ENCODE results near the gene KCNJ15. TPM values are rescaled to one million over a fixed set of nuclear protein-coding genes. Genes with fewer than 3 reads are reported as not detected.
A peak's percentile ranks its signal among the peaks of the same experiment; 100 is the strongest.

The KCNJ15 gene
- 10.0 and 10.1 TPM in 2 replicates for total RNA-seq

GRCh38 chr21:38256599-38257302 lies at the start of gene KCNJ15:
KCNJ15 (plus strand) TSS chr21:38256991; CDS start chr21:38299262, 42,271 bp downstream.
- H3K9me3 ChIP-seq (ENCODE audit: low read depth, low read length), result no peaks in the 10 kb centered on the region
- no peaks in the 10 kb centered on the region for H3K36me3 ChIP-seq (ENCODE audit: insufficient read depth, low read length)
- H3K27ac ChIP-seq (ENCODE audit: low read depth, low read length), result no peak within 1 kb of the TSS
- H3K79me2 ChIP-seq (ENCODE audit: insufficient read depth, low read length), result no peaks in the 10 kb centered on the region
- no peaks in the 10 kb centered on the region for H4K20me1 ChIP-seq (ENCODE audit: insufficient read depth, low read length)
- H3K4me1 ChIP-seq (ENCODE audit: insufficient read depth, low read length), result peaks cover 23% of the 10 kb centered on the region
- H3K4me2 ChIP-seq (ENCODE audit: insufficient read depth, low read length), result no peak within 1 kb of the TSS
- no peak for DNase-seq (ENCODE audit: insufficient read length, low spot score, missing footprints)
- no peak for TF ChIP-seq CTCF (IDR thresholded peaks at IDR 0.05; ENCODE audit: extremely low read depth, low read depth, low read length)
- no peak within 1 kb of the TSS for H2AFZ ChIP-seq (ENCODE audit: low read length)
- H3K27me3 ChIP-seq (ENCODE audit: insufficient read depth, low read length), result no peaks in the 10 kb centered on the region
- no peak within 1 kb of the TSS for H3K4me3 ChIP-seq (ENCODE audit: insufficient read depth, low read length)

GRCh38 chr21:38208118-38208517 lies 48.7 kb upstream of the KCNJ15 start:
- Histone ChIP-seq H3K4me2 (ENCODE audit: insufficient read depth, low read length) (no peak overlapping the region), H3K79me2 (ENCODE audit: insufficient read depth, low read length) (no peaks in the 10 kb centered on the region), H3K9me3 (ENCODE audit: low read depth, low read length) (no peaks in the 10 kb centered on the region), H3K27ac (ENCODE audit: low read depth, low read length) (no peak overlapping the region), H3K4me3 (ENCODE audit: insufficient read depth, low read length) (no peak overlapping the region), H3K27me3 (ENCODE audit: insufficient read depth, low read length) (peaks cover 12% of the 10 kb centered on the region), H4K20me1 (ENCODE audit: insufficient read depth, low read length) (no peaks in the 10 kb centered on the region), H3K4me1 (ENCODE audit: insufficient read depth, low read length) (no peaks in the 10 kb centered on the region), H3K36me3 (ENCODE audit: insufficient read depth, low read length) (no peaks in the 10 kb centered on the region), H2AFZ (ENCODE audit: low read length) (peak overlapping the region; percentile 36)
- peak; percentile 5 for DNase-seq (ENCODE audit: insufficient read length, low spot score, missing footprints)
- no peak for TF ChIP-seq CTCF (IDR thresholded peaks at IDR 0.05; ENCODE audit: extremely low read depth, low read depth, low read length)

DNA sequence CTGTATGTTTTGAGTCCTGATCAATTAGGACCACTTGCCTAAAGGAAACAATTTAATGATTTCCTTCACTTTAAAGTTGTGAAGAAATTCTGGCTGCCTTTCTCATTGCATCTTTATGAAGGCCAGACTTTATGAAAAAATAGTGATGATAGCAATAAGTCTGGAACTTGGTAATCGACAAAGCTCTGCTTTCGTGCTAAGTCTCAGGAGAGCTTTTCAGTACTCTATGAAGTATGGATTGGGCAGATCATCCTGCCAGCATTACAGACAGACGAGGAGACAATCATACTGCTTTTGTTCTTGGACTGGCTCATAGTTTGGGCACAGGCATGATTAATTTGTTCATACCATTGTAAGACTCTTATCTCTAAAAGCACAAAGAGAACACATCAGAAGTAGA lies 45.5 kb upstream of the KCNJ15 start:
- no peak for TF ChIP-seq CTCF (IDR thresholded peaks at IDR 0.05; ENCODE audit: extremely low read depth, low read depth, low read length)
- Histone ChIP-seq H3K4me2 (ENCODE audit: insufficient read depth, low read length) (no peak overlapping the region), H3K36me3 (ENCODE audit: insufficient read depth, low read length) (no peaks in the 10 kb centered on the region), H3K27me3 (ENCODE audit: insufficient read depth, low read length) (peaks cover 12% of the 10 kb centered on the region), H4K20me1 (ENCODE audit: insufficient read depth, low read length) (no peaks in the 10 kb centered on the region), H3K27ac (ENCODE audit: low read depth, low read length) (no peak overlapping the region), H3K4me3 (ENCODE audit: insufficient read depth, low read length) (no peak overlapping the region), H3K4me1 (ENCODE audit: insufficient read depth, low read length) (no peaks in the 10 kb centered on the region), H3K79me2 (ENCODE audit: insufficient read depth, low read length) (no peaks in the 10 kb centered on the region), H2AFZ (ENCODE audit: low read length) (no peak overlapping the region), H3K9me3 (ENCODE audit: low read depth, low read length) (no peaks in the 10 kb centered on the region)
- DNase-seq (ENCODE audit: insufficient read length, low spot score, missing footprints), result no peak

GRCh38 chr21:38212706-38213105 lies 44.1 kb upstream of the KCNJ15 start:
- no peak overlapping the region for H3K4me2 ChIP-seq (ENCODE audit: insufficient read depth, low read length)
- no peak overlapping the region for H2AFZ ChIP-seq (ENCODE audit: low read length)
- no peaks in the 10 kb centered on the region for H3K36me3 ChIP-seq (ENCODE audit: insufficient read depth, low read length)
- peaks cover 7% of the 10 kb centered on the region for H3K27me3 ChIP-seq (ENCODE audit: insufficient read depth, low read length)
- H3K4me3 ChIP-seq (ENCODE audit: insufficient read depth, low read length), result no peak overlapping the region
- H3K9me3 ChIP-seq (ENCODE audit: low read depth, low read length), result no peaks in the 10 kb centered on the region
- DNase-seq (ENCODE audit: insufficient read length, low spot score, missing footprints), result no peak
- no peak for TF ChIP-seq CTCF (IDR thresholded peaks at IDR 0.05; ENCODE audit: extremely low read depth, low read depth, low read length)
- no peaks in the 10 kb centered on the region for H4K20me1 ChIP-seq (ENCODE audit: insufficient read depth, low read length)
- no peaks in the 10 kb centered on the region for H3K4me1 ChIP-seq (ENCODE audit: insufficient read depth, low read length)
- no peak overlapping the region for H3K27ac ChIP-seq (ENCODE audit: low read depth, low read length)
- H3K79me2 ChIP-seq (ENCODE audit: insufficient read depth, low read length), result no peaks in the 10 kb centered on the region

Measured in osteoblast (primary cell).